Heart right ventricle (tissue), 16 donors: ENCODE measurements around the gene IPO9. TPM values are rescaled to one million over a fixed set of nuclear protein-coding genes. Genes with fewer than 3 reads are reported as not detected.

Experiments used
- ATAC-seq, 8 donors: fragments of 200-7000 bp; cut with Tn5 transposase; one replicate each; pipeline ENCODE4 v1.9.1; 2020; ENCODE audit warnings: mild to moderate bottlenecking in 8 of 8, moderate library complexity in 8 of 8, moderate number of reproducible peaks in 1 of 8
- DNase-seq, 2 donors: peaks; one replicate each; pipeline ENCODE4 v3.0.0-alpha.2; 2020
- H3K27ac ChIP-seq, 10 donors: fragments of 200-600 bp; sonication (generic) in 2 of 10; one replicate each; pipeline versions ENCODE4 v1.5.0 to v1.8.0; 2020 to 2022; ENCODE audit warnings: mild to moderate bottlenecking in 3 of 10
- H3K27me3 ChIP-seq, 7 donors: fragments of 200-600 bp; one replicate each; pipeline ENCODE4 v1.8.0; 2021 to 2022; ENCODE audit warnings: mild to moderate bottlenecking in 2 of 7
- H3K36me3 ChIP-seq, 9 donors: fragments of 200-600 bp; sonication (generic) in 1 of 9; one replicate each; pipeline versions ENCODE4 v1.5.0 to v1.8.0; 2020 to 2022; ENCODE audit warnings: mild to moderate bottlenecking in 2 of 9
- H3K4me1 ChIP-seq, 9 donors: fragments of 200-600 bp; sonication (generic) in 1 of 9; one replicate each; pipeline versions ENCODE4 v1.5.0 to v1.8.0; 2020 to 2022; ENCODE audit warnings: mild to moderate bottlenecking in 4 of 9
- H3K4me3 ChIP-seq, 10 donors: fragments of 200-600 bp; sonication (generic) in 2 of 10; one replicate each; pipeline versions ENCODE4 v1.5.0 to v1.8.0; 2020 to 2022; ENCODE audit warnings: mild to moderate bottlenecking in 7 of 10, moderate library complexity in 2 of 10
- H3K9me3 ChIP-seq, 11 donors: fragments of 200-600 bp in 10 of 11; sonication (generic) in 2 of 11; one replicate each; pipeline versions ENCODE4 v1.5.0 to v1.8.0; 2013 to 2022; ENCODE audit warnings: mild to moderate bottlenecking in 2 of 11, control low read depth in 1 of 11, moderate library complexity in 1 of 11
- WGBS, 2 donors: extraction: QIAGEN DNeasy Blood & Tissue Kit; methylation state at CpG; one replicate each; pipeline ENCODE4 v1.1.7; 2013; ENCODE audit warnings: inconsistent platforms in 1 of 2; 5-methylcytosine and 5-hydroxymethylcytosine counted together
- intact Hi-C, 10 donors: fragments of 100-400 bp; cut with DNase I; formaldehyde crosslinking; loops; one replicate each; pipeline versions ENCODE4 v1.11.1 to v1.14.2; 2022
- long read RNA-seq, 3 donors: library from polyadenylated mRNA; unstranded; transcript quantifications; one replicate each; pipeline ENCODE4 v2.0.0, GENCODE V29; 2020 to 2021
- polyA plus RNA-seq, 2 donors: library from polyadenylated mRNA; stranded (reverse); fragments of 200-250 nt; gene quantifications; one replicate each; pipeline ENCODE4 v1.2.3, GENCODE V29; 2013
- total RNA-seq, 10 donors: library from RNA; stranded (reverse); fragmentation: NEBNext Ultra II Directional in 3 of 10; extraction: Animal tissue kit (Norgen Biotek cat#: 25700) in 3 of 10; gene quantifications; one replicate each; pipeline versions ENCODE4 v1.2.1 to v1.2.4, GENCODE V29; 2021 to 2023
- TF ChIP-seq, protein P1 (sequence below), 9 donors: fragments of 200-600 bp; sonication (generic) in 2 of 9; IDR thresholded peaks; one replicate each; pipeline versions ENCODE4 v1.5.0 to v1.8.0; 2021 to 2022; ENCODE audit warnings: antibody characterized with exemption in 9 of 9, mild to moderate bottlenecking in 5 of 9, moderate library complexity in 1 of 9
- donor health status: Arrhythmogenic right ventricular cardiomyopathy.
- donor health status: ischemic (EF 13 %, LVEDD 7.1; RV severe dilation, severe dysfunction).
- donor health status: healthy with polysubstance abuse.
- donor health status: DM: no; HTN: yes; CAD: no.
- donor health status: DM: no; HTN: no; CAD: no.
- donor health status: ischemic (EF 25% LVEDD 6.9; RV normal size, moderate dysfunction).
- donor health status: ischemic (EF 25% LVEDD 5.7; RV mildly dilated, moderate dysfunction).
- donor health status: healthy.
- donor health status: DM: yes; HTN: yes; CAD: no.
- donor health status: Ischemic cardiomyopathy.
- donor health status: ischemic (EF 35%, LVEDD 5.7; RV mildly dilated, moderate dysfunction).
- donor health status: nonischemic (EF 11% LVEDD 7.7; RV severe dilation, severe dysfunction).
- donor health status: DM: yes; HTN: yes; CAD: no.
- donor health status: PGD.
- donor health status: ischemic (EF 29% LVEDD 5.4; RV normal size, mild dysfunction).
- donor health status: nonischemic (EF 23%, LVEDD 6.1; RV moderate dilation, normal function).

Gene IPO9
- total RNA-seq (10 to 100 TPM; 21.9 to 31.4 (median 27.2) TPM), polyA plus RNA-seq (10 to 100 TPM; 12.0 to 12.9 TPM)
- long read RNA-seq, donor 1, partial matches to known transcripts, result 11 of 15 reads
- long read RNA-seq, donor 1, other reads (novel, unspliced or antisense), result 4 of 15 reads
- long read RNA-seq, donor 2, full-length matches to known transcripts, result 2 of 11 reads
- long read RNA-seq, donor 2, partial matches to known transcripts, result 4 of 11 reads
- long read RNA-seq, donor 2, other reads (novel, unspliced or antisense), result 5 of 11 reads
- long read RNA-seq, donor 3, full-length matches to known transcripts, result 22 of 49 reads
- long read RNA-seq, donor 3, partial matches to known transcripts, result 8 of 49 reads
- long read RNA-seq, donor 3, other reads (novel, unspliced or antisense), result 19 of 49 reads

DNA sequence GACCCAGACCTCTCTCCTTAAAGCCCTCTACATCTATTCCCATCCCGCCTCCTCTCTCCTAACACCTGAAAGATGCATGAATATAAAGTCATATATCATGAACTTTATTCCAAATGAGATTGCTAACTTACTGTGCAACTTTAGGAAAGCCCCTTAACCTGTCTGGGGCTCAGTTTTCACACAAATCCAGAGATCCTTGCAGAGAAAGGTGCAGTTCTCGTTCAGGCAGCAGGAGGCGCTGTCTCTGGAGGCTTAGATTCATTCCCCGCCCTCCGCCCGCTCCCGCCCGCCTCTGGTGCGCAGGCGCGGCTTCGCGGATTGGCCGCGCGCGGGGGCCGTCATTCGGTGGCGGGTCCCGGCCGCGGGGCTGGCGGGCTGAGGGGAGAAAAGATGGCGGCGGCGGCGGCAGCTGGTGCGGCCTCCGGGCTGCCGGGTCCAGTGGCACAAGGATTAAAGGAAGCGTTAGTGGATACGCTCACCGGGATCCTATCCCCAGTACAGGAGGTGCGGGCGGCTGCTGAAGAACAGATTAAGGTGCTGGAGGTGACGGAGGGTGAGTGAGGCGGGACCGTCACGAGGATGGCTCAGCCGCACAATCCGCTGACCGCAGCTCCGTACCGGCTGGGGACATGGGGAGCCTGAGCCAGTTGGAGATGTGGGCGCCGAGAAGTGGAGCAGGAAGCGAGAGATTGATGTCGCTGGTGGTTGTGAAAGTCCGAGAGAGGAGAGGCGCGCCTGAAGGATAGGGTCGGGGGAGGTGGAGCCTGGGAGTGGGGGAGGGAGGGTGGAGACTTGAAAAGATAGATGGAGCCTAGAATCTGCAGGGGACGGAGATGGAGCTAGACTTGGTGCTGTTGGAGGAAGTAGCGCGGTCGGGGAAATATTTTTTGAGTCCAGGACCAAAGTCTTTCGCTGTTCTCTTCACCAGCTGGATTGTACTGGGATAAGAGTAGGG is at the start of gene IPO9:
Gene IPO9, plus strand, starts transcription at position 338 of the 955 bp plus-strand sequence. Its CDS starts 53 bp downstream, at position 391.
- intact Hi-C loops, result loop anchor here in 2 of 10 donors (5.0 kb wide), 1 partner anchor 48 kb away; no protein-coding TSS in a partner anchor
- Histone ChIP-seq H3K9me3 (no peaks in the 10 kb centered on the region), H3K36me3 (no peaks in the 10 kb centered on the region), H3K4me1 (peaks cover 10 to 75% (median 49%) of the 10 kb centered on the region in 9 donors), H3K4me3 (peak within 1 kb of the TSS; percentile 69 to 99 (median 84)), H3K27ac (peak within 1 kb of the TSS; percentile 51 to 97 (median 90)), H3K27me3 (no peaks in the 10 kb centered on the region)
- peak; percentile 88 to 96 (median 93) for ATAC-seq
- 1% methylated on average over 58 of the region's 58 CpGs for WGBS, 2 donors
- TF ChIP-seq, protein P1, sequence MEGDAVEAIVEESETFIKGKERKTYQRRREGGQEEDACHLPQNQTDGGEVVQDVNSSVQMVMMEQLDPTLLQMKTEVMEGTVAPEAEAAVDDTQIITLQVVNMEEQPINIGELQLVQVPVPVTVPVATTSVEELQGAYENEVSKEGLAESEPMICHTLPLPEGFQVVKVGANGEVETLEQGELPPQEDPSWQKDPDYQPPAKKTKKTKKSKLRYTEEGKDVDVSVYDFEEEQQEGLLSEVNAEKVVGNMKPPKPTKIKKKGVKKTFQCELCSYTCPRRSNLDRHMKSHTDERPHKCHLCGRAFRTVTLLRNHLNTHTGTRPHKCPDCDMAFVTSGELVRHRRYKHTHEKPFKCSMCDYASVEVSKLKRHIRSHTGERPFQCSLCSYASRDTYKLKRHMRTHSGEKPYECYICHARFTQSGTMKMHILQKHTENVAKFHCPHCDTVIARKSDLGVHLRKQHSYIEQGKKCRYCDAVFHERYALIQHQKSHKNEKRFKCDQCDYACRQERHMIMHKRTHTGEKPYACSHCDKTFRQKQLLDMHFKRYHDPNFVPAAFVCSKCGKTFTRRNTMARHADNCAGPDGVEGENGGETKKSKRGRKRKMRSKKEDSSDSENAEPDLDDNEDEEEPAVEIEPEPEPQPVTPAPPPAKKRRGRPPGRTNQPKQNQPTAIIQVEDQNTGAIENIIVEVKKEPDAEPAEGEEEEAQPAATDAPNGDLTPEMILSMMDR (IDR thresholded peaks at IDR 0.05), result peak; percentile 93 to 100 (median 97)
- DNase-seq, result peak; percentile 93 to 95

DNA sequence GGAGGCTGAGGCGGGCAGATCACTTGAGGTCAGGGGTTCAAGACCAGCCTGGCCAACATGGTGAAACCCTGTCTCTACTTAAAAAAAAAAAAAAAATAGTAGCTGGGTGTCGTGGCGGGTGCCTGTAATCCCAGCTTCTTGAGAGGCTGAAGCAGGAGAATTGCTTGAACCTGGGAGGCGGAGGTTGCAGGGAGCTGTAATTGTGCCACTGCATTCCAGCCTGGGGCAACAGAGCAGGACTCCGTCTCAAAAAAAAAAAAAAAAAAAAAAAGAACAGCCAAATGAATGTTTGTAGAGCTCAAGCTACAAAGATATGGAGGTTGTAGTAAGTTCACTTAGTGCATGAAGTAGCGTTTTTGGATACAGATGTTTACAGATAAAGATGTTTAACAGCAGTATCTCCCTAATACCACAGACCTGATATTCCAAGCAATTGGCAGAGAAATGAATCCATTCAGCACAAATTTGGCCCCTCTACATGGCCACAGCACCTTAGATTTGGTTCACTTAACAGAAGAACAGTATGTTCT is 49.5 kb upstream of the IPO9 start:
- intact Hi-C loops, result loop anchor here in 1 of 10 donors (5.0 kb wide), 1 partner anchor 37 kb away; no protein-coding TSS in a partner anchor
- peak overlapping the region; percentile 2 to 84 (median 46) for H3K27ac ChIP-seq
- H3K4me1 ChIP-seq, result peaks cover 0 to 91% (median 56%) of the 10 kb centered on the region in 9 donors
- TF ChIP-seq, protein P1 (IDR thresholded peaks at IDR 0.05), result no peak
- no peaks in the 10 kb centered on the region for H3K27me3 ChIP-seq
- ATAC-seq, result peak in 1 of 8 donors; percentile 41
- 57 to 60% methylated on average over 6 of the region's 6 CpGs for WGBS, 2 donors
- peaks cover 0 to 62% (median 43%) of the 10 kb centered on the region in 9 donors for H3K36me3 ChIP-seq
- H3K4me3 ChIP-seq, result no peak overlapping the region
- DNase-seq, result no peak
- H3K9me3 ChIP-seq, result no peaks in the 10 kb centered on the region

DNA sequence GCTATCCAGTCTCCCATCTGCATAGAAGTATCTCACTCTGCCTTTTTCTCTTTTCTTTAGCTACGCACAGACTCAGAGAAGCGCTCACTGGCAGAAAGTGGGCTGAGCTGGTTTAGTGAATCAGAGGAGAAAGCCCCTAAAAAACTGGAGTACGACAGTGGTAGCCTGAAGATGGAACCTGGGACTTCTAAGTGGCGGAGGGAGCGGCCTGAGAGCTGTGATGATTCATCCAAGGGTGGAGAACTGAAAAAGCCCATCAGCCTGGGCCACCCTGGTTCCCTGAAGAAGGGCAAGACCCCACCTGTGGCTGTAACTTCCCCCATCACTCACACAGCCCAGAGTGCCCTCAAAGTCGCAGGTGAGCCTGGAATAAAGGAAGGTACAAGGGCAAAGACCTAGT is 48.0 kb upstream of the IPO9 start:
- 94 to 96% methylated on average over 6 of the region's 6 CpGs for WGBS, 2 donors

More for the DNA sequence above, 48.0 kb upstream of the IPO9 start:
- DNase-seq (no peak), ATAC-seq (no peak)
- Histone ChIP-seq H3K4me3 (no peak overlapping the region), H3K9me3 (no peaks in the 10 kb centered on the region), H3K36me3 (peaks cover 0 to 63% (median 56%) of the 10 kb centered on the region in 9 donors), H3K4me1 (peaks cover 0 to 86% (median 46%) of the 10 kb centered on the region in 9 donors), H3K27me3 (no peaks in the 10 kb centered on the region), H3K27ac (peak overlapping the region in 7 of 10 donors; percentile 2 to 84 (median 24))
- intact Hi-C loops, result loop anchor here in 1 of 10 donors (5.0 kb wide), 1 partner anchor 39 kb away; no protein-coding TSS in a partner anchor
- TF ChIP-seq, protein P1 (IDR thresholded peaks at IDR 0.05), result no peak
